Measurements from ENCODE around the gene ETFDH.
"Not testable (repeated sequence)": the region's sequence is repeated elsewhere in the genome, so short reads cannot be mapped to it uniquely, and the experiment has no call there.

The ETFDH gene

DNA sequence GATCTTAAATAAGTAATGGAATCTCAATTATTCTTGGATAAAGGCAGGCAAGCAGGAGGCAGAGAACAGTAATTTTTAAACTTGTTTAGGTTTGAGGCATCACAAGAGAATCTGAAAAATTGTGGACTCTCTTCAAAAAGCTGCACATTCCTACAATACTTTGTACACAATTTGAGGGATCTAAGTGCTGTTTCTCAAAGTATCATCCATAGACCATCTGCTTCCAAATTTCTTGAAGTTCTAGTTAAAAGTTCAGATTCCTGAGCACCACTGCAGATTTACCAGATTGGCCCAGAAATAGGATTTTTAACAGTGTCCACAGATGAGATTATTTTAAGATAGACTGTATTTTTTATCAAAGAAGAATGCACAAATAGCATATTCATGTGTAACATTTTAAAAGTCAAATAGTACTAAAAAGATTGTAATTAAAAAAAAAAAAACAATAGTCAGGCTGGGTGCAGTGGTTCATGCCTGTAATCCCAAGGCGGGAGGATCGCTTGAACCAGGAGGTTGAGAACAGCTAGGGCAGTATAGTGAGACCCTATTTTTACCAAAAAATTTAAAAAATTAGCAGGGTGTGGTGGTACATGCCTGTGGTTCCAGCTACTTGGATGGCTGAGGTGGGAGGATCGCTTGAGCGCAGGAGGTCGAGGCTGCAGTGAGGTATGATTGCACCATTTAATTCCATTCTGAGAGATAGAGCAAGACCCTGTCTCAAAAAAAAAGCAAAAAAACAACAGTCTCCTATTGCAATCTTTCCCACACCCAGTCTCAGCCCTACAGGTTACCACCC, 82.5 kb downstream of the ETFDH start:
- DNase-seq (ENCODE audit: low read depth), result no peak

DNA sequence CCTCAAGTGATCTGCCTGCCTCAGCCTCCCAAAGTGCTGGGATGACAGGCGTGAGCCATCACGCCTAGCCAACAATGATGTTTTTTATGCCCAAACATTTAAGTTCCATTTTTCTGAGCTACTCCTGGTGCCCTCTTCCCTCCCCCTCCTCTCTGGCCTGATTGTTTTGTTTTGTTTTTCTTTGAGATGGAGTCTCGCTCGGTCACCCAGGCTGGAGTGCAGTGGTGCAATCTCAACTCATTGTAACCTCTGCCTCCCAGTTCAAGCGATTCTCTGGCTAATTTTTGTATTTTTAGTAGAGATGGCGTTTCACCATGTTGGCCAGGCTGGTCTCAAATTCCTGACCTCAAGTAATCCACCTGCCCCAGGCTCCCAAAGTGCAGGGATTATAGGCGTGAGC, 83.7 kb downstream of the ETFDH start:
- not testable (repeated sequence) for DNase-seq (ENCODE audit: low read depth)

- DNase-seq (ENCODE audit: low read depth), result no peak
Observed at GRCh38 chr4:158756588-158756987, 84.5 kb downstream of the ETFDH start.

- no peak for DNase-seq (ENCODE audit: low read depth)
Observed at GRCh38 chr4:158758142-158758541, 86.0 kb downstream of the ETFDH start.

GRCh38 chr4:158758703-158759102, 86.6 kb downstream of the ETFDH start:
- DNase-seq (ENCODE audit: low read depth), result no peak

All from HS-5 (cell line).